HG02870 (cell line): ENCODE measurements around the gene RBL2.

Experiments used
- ATAC-seq: cut with Tn5 transposase; IDR thresholded peaks from one replicate; pipeline ENCODE4 v1.9.1; 2021; ENCODE audit warnings: mild to moderate bottlenecking, moderate library complexity; ENCODE audit not compliant: unreplicated experiment

Gene RBL2

GRCh38 chr16:53449816-53450517 is 15.7 kb downstream of the RBL2 start:
- ATAC-seq = no peak

GRCh38 chr16:53453928-53454327 is 19.7 kb downstream of the RBL2 start:
- ATAC-seq = no peak

- no peak for ATAC-seq
Measured at GRCh38 chr16:53456625-53457024, 22.4 kb downstream of the RBL2 start.

GRCh38 chr16:53457670-53458069 is 23.4 kb downstream of the RBL2 start:
- peak; percentile 99 for ATAC-seq

- ATAC-seq = no peak
Measured at GRCh38 chr16:53458635-53459034, 24.4 kb downstream of the RBL2 start.

- no peak for ATAC-seq
Measured at GRCh38 chr16:53465606-53466280, 31.5 kb downstream of the RBL2 start.

GRCh38 chr16:53476867-53477266 is 42.6 kb downstream of the RBL2 start:
- ATAC-seq = no peak

- no peak for ATAC-seq
Measured at GRCh38 chr16:53478965-53479364, 44.7 kb downstream of the RBL2 start.

GRCh38 chr16:53480394-53480793 is 46.1 kb downstream of the RBL2 start:
- ATAC-seq = no peak

GRCh38 chr16:53482123-53482522 is 47.9 kb downstream of the RBL2 start:
- no peak for ATAC-seq

GRCh38 chr16:53484542-53484941 is 50.3 kb downstream of the RBL2 start:
- ATAC-seq = no peak

GRCh38 chr16:53486230-53486629 is 52.0 kb downstream of the RBL2 start:
- no peak for ATAC-seq

GRCh38 chr16:53489755-53490154 is 55.5 kb downstream of the RBL2 start:
- ATAC-seq = no peak

- no peak for ATAC-seq
Measured at GRCh38 chr16:53492503-53492902, 58.2 kb downstream of the RBL2 start.

- ATAC-seq = no peak
Measured at GRCh38 chr16:53494636-53495035, 60.4 kb downstream of the RBL2 start.

GRCh38 chr16:53495325-53495724 is 61.1 kb downstream of the RBL2 start:
- ATAC-seq = no peak

GRCh38 chr16:53498984-53499383 is 64.7 kb downstream of the RBL2 start:
- ATAC-seq = no peak

GRCh38 chr16:53501216-53501859 is 67.1 kb downstream of the RBL2 start:
- ATAC-seq = no peak

- ATAC-seq = peak; percentile 15
Measured at GRCh38 chr16:53502331-53503269, 68.3 kb downstream of the RBL2 start, which contains the start of gene AKTIP. TSS of gene AKTIP (minus strand) at chr16:53503209. CDS start at chr16:53500259, 2,950 bp downstream.

GRCh38 chr16:53503270-53503923 is 69.1 kb downstream of the RBL2 start:
- ATAC-seq = peak; percentile 95
